ENCODE results near the gene EDIL3.

- TF ChIP-seq CTCF (conservative IDR thresholded peaks at IDR 0.05; ENCODE audit: low read length) (no peak), EZH2phosphoT487 (IDR thresholded peaks at IDR 0.05; ENCODE audit: borderline replicate concordance, low read depth, low read length) (no peak)
These were observed 98.7 kb downstream of the EDIL3 start for GRCh38 chr5:84285641-84286637.
